ENCODE data around the gene FARSA. TPM values are rescaled to one million over a fixed set of nuclear protein-coding genes. Genes with fewer than 3 reads are reported as not detected.

The FARSA gene
- total and polyA plus RNA-seq, 2 of the 8 experiments (the other 6 are each of a cell fraction or from before 2014, with no cell fraction given) = 61.0 to 103 TPM

GRCh38 chr19:12873891-12874745 lies 59.4 kb downstream of the FARSA start:
- no peak overlapping the region for H4K91ac ChIP-seq (replicated peaks; ENCODE audit: insufficient read length, low read length)
- no peak overlapping the region for H3K56ac ChIP-seq (replicated peaks; ENCODE audit: insufficient read length, low read depth, low read length)
- no peaks in the 10 kb centered on the region for H3K27me3 ChIP-seq (replicated peaks in 1 of 4; ENCODE audit: control insufficient read depth in 3 of 4, extremely low read depth in 1 of 4, insufficient read depth in 3 of 4, low read length in 3 of 4)
- H2BK20ac ChIP-seq (ENCODE audit: low read length) = no peak overlapping the region
- H4K20me1 ChIP-seq (replicated peaks in 1 of 2; ENCODE audit: control insufficient read depth in 1 of 2, insufficient read depth in 2 of 2, low read length in 2 of 2) = peaks cover 0 to 2% of the 10 kb centered on the region in 2 experiments
- H3K27ac ChIP-seq (ENCODE audit: low read depth, low read length) = no peak overlapping the region
- no peaks in the 10 kb centered on the region for H3K79me1 ChIP-seq (ENCODE audit: low read depth, low read length)
- H2BK12ac ChIP-seq (ENCODE audit: low read depth, low read length) = no peak overlapping the region
- H3K4ac ChIP-seq (replicated peaks; ENCODE audit: insufficient read length, low read depth, low read length) = no peak overlapping the region
- no peaks in the 10 kb centered on the region for H3K79me2 ChIP-seq (ENCODE audit: control insufficient read depth in 1 of 2, insufficient read depth in 2 of 2, low read length in 2 of 2)
- H4K8ac ChIP-seq (ENCODE audit: extremely low read depth, insufficient read depth, low read length) = no peak overlapping the region
- H3K23me2 ChIP-seq (ENCODE audit: low read depth, low read length) = no peaks in the 10 kb centered on the region
- DNase-seq (ENCODE audit: low read depth in 1 of 2, low spot score in 2 of 2) (no peak), FAIRE-seq (no peak)
- no peak overlapping the region for H4K5ac ChIP-seq (ENCODE audit: insufficient read length, low read depth, low read length)
- no peak overlapping the region for H3K9ac ChIP-seq (replicated peaks in 1 of 4; ENCODE audit: extremely low read depth in 1 of 4, low read depth in 3 of 4, low read length in 3 of 4)
- H2BK120ac ChIP-seq (replicated peaks; ENCODE audit: low read depth, low read length) = no peak overlapping the region
- no peak overlapping the region for H3K4me2 ChIP-seq (ENCODE audit: insufficient read depth in 1 of 2, low read depth in 2 of 2, low read length in 2 of 2)
- H2AK5ac ChIP-seq (ENCODE audit: low read depth, low read length) = no peak overlapping the region
- no peak overlapping the region for H2BK15ac ChIP-seq (ENCODE audit: low read length)
- H3K9me3 ChIP-seq (ENCODE audit: insufficient read depth in 2 of 2, low read depth in 1 of 2, low read length in 1 of 2) = peaks cover 0 to 5% of the 10 kb centered on the region in 2 experiments; a peak in 1 of 4 replicates
- no peak overlapping the region for H2AFZ ChIP-seq (ENCODE audit: low read length)
- H3K4me1 ChIP-seq (replicated peaks in 1 of 4; ENCODE audit: control insufficient read depth in 3 of 4, insufficient read depth in 4 of 4, low read length in 3 of 4) = no peaks in the 10 kb centered on the region
- 95% methylated on average over 80 of the region's 86 CpGs; no CpG with 5 or more reads in 1 of the 2 experiments for WGBS, 2 experiments (ENCODE audit: extremely low coverage in 1 of 2, insufficient coverage in 1 of 2, insufficient read length in 1 of 2, insufficient replicate concordance in 2 of 2, low coverage in 1 of 2, low lambda C conversion rate in 2 of 2, missing lambda C conversion rate in 1 of 2)
- H3K36me3 ChIP-seq (ENCODE audit: control insufficient read depth in 2 of 4, insufficient read depth in 4 of 4, low read length in 3 of 4) = peaks cover 2 to 29% (median 15%) of the 10 kb centered on the region in 4 experiments
- ChIA-PET CTCF (ENCODE audit: partially characterized antibody) (interaction anchor here (1.0 to 1.4 kb wide), 6 partner anchors 9 to 116 kb away, joined by 3 to 6 read pairs (median 4); partner anchors contain the start of gene GCDH), POLR2A (ENCODE audit: partially characterized antibody) (interaction anchor here (0.7 to 2.4 kb wide), 14 partner anchors 11 to 122 kb away, joined by 3 to 16 read pairs (median 4); partner anchors contain the start of genes FARSA, GCDH, RAD23A and SYCE2)
- H3K4me3 ChIP-seq (ENCODE audit: extremely low read depth in 1 of 4, insufficient read depth in 2 of 4, low read depth in 3 of 4, low read length in 4 of 4) = no peak overlapping the region
- H3K18ac ChIP-seq (ENCODE audit: extremely low read depth, low read length) = no peak overlapping the region
- no peak overlapping the region for H3K23ac ChIP-seq (ENCODE audit: insufficient read length)
- no peak overlapping the region for H2BK5ac ChIP-seq (ENCODE audit: low read depth, low read length)
- no peak overlapping the region for H3K14ac ChIP-seq (ENCODE audit: insufficient read length)
- TF ChIP-seq SIN3A (conservative IDR thresholded peaks at IDR 0.05 in 1 of 2, IDR thresholded peaks at IDR 0.05 in 1 of 2; ENCODE audit: low read depth in 1 of 2, low read length in 2 of 2) (no peak), CHD2 (IDR thresholded peaks at IDR 0.05; ENCODE audit: low read length) (no peak), KDM1A (IDR thresholded peaks at IDR 0.05; ENCODE audit: borderline replicate concordance, low read length) (no peak), JUND (IDR thresholded peaks at IDR 0.05; ENCODE audit: low read length) (no peak), RBBP5 (IDR thresholded peaks at IDR 0.05; ENCODE audit: borderline replicate concordance, low read depth, low read length) (no peak), SP2 (IDR thresholded peaks at IDR 0.05; ENCODE audit: low read length) (no peak), KDM5A (IDR thresholded peaks at IDR 0.05; ENCODE audit: low read length) (no peak), TEAD4 (IDR thresholded peaks at IDR 0.05; ENCODE audit: low read depth, low read length) (no peak), TAF7 (optimal IDR thresholded peaks at IDR 0.05; ENCODE audit: borderline replicate concordance, low read depth, low read length) (no peak), NANOG (IDR thresholded peaks at IDR 0.05; ENCODE audit: insufficient read depth, low read depth, low read length, poor library complexity, severe bottlenecking) (no peak), BACH1 (IDR thresholded peaks at IDR 0.05; ENCODE audit: low read length) (no peak), POLR2A (IDR thresholded peaks at IDR 0.05; ENCODE audit: control extremely low read depth in 1 of 2, low read depth in 2 of 2, low read length in 2 of 2) (no peak; a peak in 1 of 3 replicates), SIX5 (IDR thresholded peaks at IDR 0.05; ENCODE audit: low read depth, low read length) (no peak)
